GM08714 (cell line): Measurements from ENCODE around the gene GPATCH1.

Source experiments
- H3K4me3 ChIP-seq: fragments of 200-500 bp; sonication (Bioruptor generic); 2 replicates; pipeline ENCODE4 v1.5.1; 2014; ENCODE audit warnings: mild to moderate bottlenecking, low read length, inconsistent platforms
- ZNF274 ChIP-seq: IDR thresholded peaks from 2 replicates; pipeline ENCODE4 v1.6.1; 2012; ENCODE audit warnings: mild to moderate bottlenecking, low read depth, low read length

Gene GPATCH1

DNA sequence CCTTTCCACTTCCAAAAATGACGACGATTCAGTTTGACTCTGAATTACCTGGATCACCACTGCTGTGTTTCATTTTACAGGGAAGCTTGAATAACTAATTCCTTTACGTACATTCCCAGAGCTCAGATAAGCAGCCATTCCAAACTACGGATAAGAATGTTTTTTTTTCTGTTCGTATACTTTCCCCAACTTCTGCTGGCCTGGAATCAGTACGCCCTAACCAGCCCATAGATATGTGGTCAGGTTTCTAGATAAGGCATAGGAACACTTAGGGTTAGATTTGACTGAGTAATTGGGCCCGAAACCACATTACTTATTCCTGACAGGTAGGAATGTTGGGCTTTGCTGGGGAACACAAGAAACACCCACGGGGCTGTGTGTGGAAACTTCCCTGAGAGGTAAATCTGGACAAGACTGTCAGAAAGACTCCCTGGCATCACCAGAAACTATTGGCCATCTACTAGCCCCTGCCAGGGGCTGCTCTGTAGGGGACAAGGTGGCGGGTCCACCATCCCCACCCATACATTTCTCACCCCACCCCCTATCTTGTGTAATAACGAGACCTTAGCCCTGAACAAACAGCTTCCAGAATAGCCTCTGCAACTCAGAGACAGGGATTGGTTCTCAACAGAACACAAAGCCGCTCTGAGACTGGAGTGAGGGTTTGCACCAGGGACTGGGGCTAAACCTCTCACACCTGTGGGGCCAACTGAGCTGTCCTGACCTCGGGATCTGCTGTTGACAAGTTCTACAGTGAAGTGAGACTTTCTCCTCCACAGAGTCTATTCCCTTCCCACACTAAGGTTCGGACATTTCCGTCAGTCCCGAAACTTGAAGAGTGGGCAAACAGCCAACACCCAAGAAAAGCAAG is 31.9 kb upstream of the GPATCH1 start:
- TF ChIP-seq ZNF274, result no peak
- H3K4me3 ChIP-seq, result no peak overlapping the region

DNA sequence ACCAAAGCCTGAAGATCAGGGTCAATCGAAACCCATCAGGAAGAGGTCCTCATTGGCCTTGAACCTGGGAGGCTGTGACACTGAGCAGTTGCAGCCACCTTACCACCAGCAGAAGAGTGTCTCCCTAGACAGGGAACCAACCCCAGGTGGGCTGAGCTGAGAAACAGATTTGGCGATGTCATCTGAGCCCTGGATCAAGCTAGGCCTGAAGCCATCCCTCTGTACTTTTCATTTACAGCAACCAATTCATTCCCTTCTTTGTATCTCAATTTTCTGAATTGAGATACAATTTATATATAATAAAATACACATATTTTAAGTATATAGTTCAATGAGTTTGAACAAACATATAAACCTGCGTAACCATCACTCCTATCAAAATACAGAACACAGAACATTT is 30.9 kb upstream of the GPATCH1 start:
- no peak overlapping the region for H3K4me3 ChIP-seq
- no peak for TF ChIP-seq ZNF274

DNA sequence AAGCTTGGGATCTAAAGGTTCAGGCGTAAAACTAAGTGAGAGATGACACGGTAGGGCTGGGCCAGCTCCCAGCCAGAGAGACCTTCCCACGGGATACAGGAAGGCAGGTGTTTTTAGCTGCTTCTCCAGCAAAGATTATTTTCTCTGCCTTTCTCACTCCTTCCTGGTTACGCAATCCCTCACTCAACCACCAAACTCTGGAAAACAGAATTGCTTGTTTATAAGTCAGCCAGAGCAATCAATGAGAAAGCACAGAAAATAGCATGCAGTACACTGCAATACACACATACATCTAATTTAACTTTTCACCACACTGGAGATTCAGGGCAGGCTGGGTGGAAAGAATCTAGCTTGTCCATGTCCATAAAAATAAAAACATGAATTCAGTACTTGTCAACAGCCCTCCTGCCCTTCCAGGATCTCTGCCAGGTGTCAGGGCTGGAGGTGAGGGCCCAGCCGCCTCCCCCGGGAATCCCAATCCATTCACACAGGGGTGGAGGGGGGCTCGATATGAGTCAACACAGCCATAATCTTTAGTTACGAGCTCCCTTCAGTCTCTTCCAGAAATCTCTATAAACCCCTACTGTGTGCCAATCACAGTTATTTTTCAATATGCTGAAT is 28.5 kb upstream of the GPATCH1 start:
- H3K4me3 ChIP-seq, result no peak overlapping the region
- TF ChIP-seq ZNF274, result no peak

DNA sequence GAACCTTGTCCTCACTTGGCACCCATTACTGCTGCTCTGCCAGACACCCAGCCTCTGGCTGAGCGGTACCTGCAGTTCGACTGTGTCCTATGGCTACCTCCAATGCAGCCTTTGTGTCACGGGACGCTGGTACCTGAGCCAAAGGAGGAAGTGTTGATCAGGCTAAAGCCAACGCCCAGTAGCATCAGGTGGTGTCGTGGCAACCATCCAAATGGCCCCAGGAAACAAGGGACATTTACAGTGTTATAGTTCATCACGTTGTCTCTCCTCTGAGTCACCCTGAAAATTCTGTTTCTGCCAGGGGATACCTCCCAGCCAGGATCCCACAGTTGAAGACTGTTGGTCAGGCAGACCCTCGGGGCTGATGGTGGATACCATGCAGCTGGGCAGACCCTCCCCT is 26.4 kb upstream of the GPATCH1 start:
- no peak for TF ChIP-seq ZNF274
- no peak overlapping the region for H3K4me3 ChIP-seq

DNA sequence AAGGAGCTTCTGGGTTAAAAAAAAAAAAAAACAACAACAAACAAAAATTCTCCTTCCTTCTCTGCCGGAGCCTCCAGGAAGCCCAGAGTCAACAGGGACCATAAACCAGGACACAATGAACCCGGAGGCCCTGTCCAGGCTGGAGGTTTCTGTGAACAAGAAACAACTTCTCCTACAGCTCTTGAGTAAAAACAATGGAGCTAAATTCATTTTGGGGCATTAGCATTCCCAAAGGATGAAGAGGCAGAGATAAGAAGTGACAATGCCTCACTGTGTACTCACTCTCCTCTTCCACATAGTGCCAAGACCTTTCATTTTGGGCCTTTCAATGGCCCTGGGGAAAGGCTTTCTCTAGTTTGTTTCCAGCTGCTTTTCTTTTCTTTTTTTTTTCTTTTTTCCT is 25.3 kb upstream of the GPATCH1 start:
- H3K4me3 ChIP-seq, result no peak overlapping the region

DNA sequence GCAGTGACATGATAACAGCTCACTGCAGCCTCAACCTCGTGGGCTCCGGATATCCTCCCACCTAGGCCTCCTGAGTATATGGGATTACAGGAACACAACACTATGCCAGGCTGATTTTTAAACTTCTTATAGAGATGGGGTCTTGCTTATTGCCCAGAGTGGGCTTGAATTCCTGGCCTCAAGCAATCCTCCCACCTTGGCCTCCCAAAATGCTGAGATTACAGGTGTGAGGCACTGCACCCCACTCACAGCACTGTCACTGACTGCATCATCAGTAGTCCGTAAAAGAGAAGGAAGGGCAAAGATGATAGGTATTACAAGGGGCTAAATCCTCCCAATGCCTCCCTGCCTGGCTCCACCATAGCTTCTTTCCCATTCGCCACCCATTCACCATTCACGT is 20.4 kb upstream of the GPATCH1 start:
- no peak for TF ChIP-seq ZNF274
- H3K4me3 ChIP-seq, result no peak overlapping the region

More for the DNA sequence above, 25.3 kb upstream of the GPATCH1 start:
- TF ChIP-seq ZNF274, result no peak

DNA sequence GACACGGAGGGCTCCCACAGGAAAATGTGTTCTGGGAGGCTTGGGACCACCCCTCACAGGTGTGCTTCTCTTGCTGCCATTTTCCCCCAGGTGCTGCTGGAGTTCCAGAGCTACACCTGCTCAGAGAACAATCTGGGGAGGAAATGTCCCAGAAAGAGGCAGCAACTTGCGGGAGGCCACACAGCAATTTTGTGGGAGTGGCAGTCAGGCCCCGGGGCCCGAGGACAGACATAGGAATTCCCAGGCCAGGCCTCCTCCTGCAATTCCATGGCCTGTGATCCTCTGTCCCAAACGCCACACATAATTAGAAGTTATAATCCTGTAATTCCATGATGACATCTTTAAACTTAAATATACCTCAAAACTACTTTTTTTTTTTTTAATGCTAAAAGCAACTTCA is 18.1 kb upstream of the GPATCH1 start:
- no peak for TF ChIP-seq ZNF274

DNA sequence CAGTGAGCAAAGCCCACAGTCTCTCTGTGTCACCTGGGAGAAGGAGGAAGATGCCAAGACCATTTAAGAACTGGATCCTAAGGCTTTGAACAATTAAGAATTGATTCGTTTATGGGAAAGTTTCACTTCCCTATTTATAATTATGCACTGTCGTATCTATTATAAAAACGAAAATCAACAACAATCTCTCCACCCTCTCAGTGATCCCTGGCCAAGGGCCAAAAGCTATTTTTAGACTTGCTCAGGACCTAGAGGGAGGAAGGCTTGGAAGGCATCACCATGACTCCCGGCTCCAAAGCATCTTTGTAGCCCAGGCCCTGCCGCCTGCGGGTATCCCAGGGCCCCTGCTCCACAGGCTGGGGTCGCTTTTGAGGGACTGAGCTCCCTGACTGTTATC is 17.6 kb upstream of the GPATCH1 start:
- TF ChIP-seq ZNF274, result no peak
- H3K4me3 ChIP-seq, result no peak overlapping the region

More for the DNA sequence above, 18.1 kb upstream of the GPATCH1 start:
- no peak overlapping the region for H3K4me3 ChIP-seq

DNA sequence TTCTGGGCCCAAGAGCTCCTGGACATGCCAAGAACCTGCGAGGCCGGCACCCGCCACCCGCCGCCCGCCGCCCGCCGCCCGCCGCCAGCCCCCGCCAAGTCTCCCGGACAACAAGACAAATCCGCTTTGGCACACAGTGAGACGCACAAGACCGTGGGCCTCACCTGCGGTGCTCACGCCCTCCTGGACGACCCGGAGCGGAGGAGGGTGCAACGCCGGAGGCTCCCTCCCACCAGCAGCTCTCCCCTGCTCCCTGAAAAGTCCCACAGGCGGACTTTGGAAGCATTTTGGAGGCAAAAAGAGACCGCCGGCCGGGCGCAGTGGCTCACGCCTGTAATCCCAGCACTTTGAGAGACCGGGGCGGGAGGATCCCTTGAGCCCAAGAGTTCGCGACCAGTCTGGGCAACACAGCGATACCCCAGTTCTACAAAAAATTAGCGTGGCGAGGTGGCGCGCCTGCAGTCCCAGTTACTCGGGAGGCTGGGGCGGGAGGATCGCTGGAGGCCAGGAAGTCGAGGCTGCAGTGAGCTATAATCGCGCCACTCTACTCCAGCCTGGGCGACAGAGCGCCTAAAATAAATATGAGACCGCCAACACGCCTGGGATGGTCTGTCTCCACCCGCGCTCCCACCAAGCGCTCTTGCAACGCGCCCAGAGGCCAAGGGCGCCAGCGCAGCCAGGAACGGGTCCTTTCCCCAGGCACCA is 17.1 kb upstream of the GPATCH1 start:
- peak overlapping the region; percentile 22 for H3K4me3 ChIP-seq
- TF ChIP-seq ZNF274, result no peak

DNA sequence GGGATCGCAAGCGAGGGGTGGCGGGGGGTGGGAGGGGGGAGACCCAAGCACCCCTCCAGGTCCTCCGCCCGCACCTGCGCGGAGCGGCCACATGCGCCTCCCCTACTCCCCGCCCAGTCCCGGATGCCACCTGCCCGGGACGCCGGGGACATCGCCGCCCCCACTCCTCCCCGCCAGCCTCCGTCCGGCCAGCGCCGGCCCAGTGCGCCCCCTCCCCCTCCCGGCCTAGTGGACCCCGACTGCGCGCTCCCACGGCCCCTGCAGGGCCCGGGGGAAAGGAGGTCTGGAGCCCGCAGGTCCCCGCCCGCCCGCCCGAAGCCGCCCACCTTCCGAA is 16.6 kb upstream of the GPATCH1 start:
- TF ChIP-seq ZNF274, result no peak
- H3K4me3 ChIP-seq, result peak overlapping the region; percentile 22; the same call in 1 of the 2 replicates

DNA sequence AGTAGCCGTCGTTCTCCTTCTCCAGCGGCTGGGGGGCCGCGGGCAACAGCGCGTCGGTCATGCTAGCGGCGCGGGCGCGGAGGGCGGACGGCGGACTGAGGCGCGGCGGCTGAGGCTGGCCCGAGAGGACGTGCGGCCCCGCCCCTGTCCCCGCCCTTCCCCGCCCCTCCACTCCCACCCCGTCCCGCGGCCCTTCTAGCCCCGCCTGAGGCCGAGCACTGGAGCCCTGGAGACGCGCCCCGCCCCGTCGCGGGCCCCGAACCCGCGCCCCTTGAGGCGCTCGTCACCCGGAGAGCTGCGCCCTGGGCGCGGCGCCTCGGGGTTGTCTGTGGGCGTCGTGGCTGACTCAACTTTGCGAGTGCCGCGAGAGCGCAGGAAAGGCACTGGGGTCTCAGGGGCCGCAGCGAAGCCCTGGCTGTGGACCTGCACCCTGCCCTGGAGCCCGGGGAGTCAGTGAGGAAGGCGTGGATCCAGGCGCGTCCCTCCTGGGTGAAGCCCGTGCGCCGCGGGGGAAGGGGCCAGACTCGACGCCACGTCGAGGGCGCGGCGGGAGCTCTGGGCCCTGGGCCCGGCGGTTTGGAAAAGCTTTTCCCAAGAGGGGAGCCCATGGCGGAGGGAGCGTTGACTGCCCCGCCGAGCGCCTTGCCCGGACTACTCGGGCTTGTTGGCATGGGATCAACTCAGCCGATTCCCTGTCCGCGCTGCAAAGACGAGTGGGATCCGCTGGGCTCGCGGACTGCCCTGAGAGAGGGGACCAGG is 16.0 kb upstream of the GPATCH1 start, which contains the start of gene RHPN2:
Gene RHPN2 (minus strand): TSS at position 97 of the 759 bp plus-strand sequence. CDS start 36 bp downstream, at position 61.
- no peak for TF ChIP-seq ZNF274
- peak within 1 kb of the TSS; percentile 22 for H3K4me3 ChIP-seq

DNA sequence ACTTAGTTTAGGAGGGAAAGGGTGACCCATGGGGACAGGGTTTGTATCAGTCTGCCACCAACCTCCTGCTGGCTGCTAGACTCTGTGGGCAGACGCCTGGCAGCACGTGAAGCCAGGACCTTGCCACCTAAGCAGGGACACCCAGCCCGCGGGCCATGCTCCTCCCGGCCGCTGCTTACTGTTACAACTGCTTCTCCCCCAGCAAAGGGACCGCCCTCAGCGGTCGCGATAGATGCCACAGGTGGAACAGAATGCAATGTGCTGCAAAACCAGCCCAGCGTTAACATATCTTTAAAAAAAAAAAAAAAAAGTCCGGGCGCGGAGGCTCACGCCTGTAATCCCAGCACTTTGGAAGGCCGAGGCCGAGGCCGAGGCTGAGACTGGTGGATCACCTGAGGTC is 14.4 kb upstream of the GPATCH1 start:
- H3K4me3 ChIP-seq, result no peak overlapping the region
- TF ChIP-seq ZNF274, result no peak

DNA sequence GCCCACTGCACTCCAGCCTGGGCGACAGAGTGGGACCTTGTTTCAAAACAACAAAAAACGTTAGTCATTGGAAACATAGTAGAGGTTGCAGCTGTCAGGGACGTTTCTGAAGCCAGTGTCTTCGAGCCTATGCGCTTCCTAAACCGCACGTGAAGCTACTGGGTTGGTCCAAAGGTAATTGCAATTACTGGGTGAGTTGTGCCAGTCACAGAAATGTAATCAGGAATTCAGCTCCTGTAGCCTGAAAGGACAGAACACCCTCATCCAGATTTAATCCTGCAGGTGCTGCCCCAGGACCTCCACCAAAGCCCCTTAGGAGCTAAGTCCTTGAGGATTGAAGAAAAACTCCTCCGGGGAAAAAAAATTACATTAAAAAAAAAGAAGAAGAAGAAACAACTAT is 13.9 kb upstream of the GPATCH1 start:
- TF ChIP-seq ZNF274, result no peak
- no peak overlapping the region for H3K4me3 ChIP-seq

DNA sequence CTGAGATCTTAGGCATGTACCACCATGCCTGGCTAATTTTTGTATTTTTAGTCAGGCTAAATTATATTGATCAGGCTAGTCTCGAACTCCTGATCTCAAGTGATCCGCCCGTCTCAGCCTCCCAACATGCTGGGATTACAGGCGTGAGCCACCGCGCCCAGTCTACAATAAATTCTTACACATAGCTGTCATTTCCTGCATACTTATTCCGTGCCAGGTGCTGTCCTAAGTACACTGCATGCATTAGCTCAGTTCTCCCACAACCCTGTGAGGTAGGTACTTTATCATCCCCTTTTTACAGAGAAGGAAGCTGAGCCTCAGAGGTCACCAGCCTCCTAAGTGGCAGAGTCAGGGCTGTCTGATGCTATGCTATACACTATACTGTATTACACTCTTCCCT is 9.1 kb upstream of the GPATCH1 start:
- H3K4me3 ChIP-seq, result no peak overlapping the region

More for the DNA sequence above, 9.1 kb upstream of the GPATCH1 start:
- TF ChIP-seq ZNF274, result no peak
